ENCODE results near the gene NTN1. TPM values are rescaled to one million over a fixed set of nuclear protein-coding genes. Genes with fewer than 3 reads are reported as not detected.

NTN1 gene
- total RNA-seq, 1 donor from 2014 or later = under 0.01 TPM

DNA sequence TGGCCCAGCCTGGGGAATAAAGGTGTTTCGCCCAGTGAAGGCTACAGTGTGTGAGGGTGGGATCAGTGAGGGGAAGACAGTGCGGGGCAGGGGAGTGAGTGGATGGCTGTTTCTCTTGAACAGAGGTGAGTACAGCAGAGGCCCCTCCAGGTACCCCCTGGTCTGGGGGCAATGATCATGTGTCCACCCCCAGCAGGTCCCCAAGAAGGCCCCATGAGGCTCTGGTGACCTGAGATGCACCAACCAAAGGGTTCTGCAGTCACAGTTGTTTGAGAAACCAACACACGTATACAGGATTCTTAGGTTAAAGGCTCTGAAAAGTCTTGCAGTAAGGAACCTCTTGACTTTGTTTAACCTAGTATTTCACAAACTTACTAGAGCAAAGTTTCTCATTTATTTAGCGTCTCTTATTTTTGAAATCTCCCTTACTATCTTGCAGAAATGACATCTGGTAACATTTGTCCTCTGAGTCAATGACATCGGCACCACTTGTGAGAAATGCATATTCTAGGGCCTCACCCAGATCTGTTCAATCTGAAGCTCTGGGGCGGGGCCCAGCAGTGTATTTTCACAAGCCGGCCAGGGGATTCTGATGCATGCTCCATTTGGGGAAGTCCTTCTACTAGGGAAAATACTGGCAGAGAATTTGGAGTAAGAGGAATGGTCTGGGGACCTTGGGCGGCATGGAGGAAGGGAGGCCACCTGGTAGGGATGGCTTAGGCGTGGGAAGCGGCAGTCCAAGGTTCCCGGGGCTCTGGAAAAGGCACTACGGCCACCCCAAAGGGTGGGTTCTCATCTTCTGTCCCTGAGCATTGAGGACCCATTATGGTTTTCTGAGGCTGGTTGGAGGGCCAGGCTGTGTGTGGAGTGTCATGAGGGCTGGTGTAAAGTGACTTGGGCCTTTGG lies 217.3 kb downstream of the NTN1 start:
- TF ChIP-seq, protein P1, sequence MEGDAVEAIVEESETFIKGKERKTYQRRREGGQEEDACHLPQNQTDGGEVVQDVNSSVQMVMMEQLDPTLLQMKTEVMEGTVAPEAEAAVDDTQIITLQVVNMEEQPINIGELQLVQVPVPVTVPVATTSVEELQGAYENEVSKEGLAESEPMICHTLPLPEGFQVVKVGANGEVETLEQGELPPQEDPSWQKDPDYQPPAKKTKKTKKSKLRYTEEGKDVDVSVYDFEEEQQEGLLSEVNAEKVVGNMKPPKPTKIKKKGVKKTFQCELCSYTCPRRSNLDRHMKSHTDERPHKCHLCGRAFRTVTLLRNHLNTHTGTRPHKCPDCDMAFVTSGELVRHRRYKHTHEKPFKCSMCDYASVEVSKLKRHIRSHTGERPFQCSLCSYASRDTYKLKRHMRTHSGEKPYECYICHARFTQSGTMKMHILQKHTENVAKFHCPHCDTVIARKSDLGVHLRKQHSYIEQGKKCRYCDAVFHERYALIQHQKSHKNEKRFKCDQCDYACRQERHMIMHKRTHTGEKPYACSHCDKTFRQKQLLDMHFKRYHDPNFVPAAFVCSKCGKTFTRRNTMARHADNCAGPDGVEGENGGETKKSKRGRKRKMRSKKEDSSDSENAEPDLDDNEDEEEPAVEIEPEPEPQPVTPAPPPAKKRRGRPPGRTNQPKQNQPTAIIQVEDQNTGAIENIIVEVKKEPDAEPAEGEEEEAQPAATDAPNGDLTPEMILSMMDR (IDR thresholded peaks at IDR 0.05; ENCODE audit: insufficient read depth, low read length, severe bottlenecking) = no peak
- Histone ChIP-seq H3K27me3 (ENCODE audit: control insufficient read depth, insufficient read depth, low read length) (peaks cover 2% of the 10 kb centered on the region), H3K36me3 (ENCODE audit: control insufficient read depth, insufficient read depth, low read length) (no peaks in the 10 kb centered on the region), H3K4me3 (ENCODE audit: low read depth, low read length) (no peak overlapping the region)
- no peak for DNase-seq (ENCODE audit: low read depth)
- FAIRE-seq = no peak

DNA sequence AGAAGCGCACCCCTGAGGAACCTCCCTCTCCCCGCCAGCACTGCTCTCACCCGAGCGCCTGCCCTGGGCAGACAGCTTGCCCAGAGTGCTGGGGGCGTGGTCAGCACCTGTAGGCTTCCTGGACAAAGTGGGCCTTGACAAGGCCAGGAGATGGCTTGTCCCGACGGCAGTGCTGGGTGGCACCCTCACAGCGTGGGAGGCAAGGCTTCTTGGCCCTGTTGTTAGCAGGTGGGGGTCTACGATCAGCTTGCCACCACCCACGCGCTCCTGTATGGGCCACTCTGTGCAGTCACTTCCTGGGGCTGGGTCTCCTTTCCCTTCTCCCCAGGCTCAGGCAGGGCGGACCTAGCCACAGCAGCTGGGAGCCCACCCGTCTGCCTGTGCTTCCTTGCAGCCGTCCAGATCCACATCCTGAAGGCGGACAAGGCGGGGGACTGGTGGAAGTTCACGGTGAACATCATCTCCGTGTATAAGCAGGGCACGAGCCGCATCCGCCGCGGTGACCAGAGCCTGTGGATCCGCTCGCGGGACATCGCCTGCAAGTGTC lies 218.0 kb downstream of the NTN1 start:
- DNase-seq (ENCODE audit: low read depth) (no peak), FAIRE-seq (no peak)
- Histone ChIP-seq H3K36me3 (ENCODE audit: control insufficient read depth, insufficient read depth, low read length) (no peaks in the 10 kb centered on the region), H3K27me3 (ENCODE audit: control insufficient read depth, insufficient read depth, low read length) (peaks cover 2% of the 10 kb centered on the region), H3K4me3 (ENCODE audit: low read depth, low read length) (peak overlapping the region; percentile 27)
- TF ChIP-seq, protein P1 (IDR thresholded peaks at IDR 0.05; ENCODE audit: insufficient read depth, low read length, severe bottlenecking) = no peak

DNA sequence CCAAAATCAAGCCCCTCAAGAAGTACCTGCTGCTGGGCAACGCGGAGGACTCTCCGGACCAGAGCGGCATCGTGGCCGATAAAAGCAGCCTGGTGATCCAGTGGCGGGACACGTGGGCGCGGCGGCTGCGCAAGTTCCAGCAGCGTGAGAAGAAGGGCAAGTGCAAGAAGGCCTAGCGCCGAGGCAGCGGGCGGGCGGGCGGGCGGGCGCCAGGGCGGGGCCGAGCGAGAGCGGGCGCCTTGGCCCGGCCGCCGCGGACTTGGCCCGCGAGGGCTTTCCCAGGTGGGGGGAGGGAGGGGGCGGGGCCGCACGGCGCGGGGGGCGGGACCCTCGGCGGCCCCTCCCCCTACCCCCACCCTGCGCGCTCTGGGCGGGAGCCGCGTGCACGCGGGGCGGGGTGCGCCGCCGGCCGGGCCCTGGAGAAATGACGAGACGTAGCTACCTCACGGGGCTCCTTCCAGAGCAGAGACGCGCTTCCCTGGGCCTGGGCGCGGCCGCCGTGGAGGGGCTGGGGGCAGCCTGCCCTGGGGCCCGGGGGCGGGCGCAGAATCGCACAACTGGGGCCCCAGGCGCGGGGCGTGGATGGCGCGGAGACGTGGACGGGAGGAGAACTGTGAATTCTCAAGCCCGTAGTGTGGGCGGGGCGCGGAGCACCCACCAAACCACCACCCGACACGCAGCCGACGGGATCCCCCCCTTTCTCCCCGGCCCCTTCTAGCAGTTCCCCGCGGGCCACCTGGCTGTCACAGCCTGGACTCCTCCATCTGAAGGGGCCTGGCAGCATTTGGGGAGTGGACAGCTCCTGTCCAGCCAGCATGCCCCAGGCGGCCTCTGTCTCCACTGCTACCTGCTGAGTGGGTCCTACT lies 218.7 kb downstream of the NTN1 start:
- DNase-seq (ENCODE audit: low read depth) (peak; percentile 17), FAIRE-seq (no peak)
- Histone ChIP-seq H3K27me3 (ENCODE audit: control insufficient read depth, insufficient read depth, low read length) (peaks cover 2% of the 10 kb centered on the region), H3K4me3 (ENCODE audit: low read depth, low read length) (peak overlapping the region; percentile 38), H3K36me3 (ENCODE audit: control insufficient read depth, insufficient read depth, low read length) (no peaks in the 10 kb centered on the region)
- TF ChIP-seq, protein P1 (IDR thresholded peaks at IDR 0.05; ENCODE audit: insufficient read depth, low read length, severe bottlenecking) = no peak

DNA sequence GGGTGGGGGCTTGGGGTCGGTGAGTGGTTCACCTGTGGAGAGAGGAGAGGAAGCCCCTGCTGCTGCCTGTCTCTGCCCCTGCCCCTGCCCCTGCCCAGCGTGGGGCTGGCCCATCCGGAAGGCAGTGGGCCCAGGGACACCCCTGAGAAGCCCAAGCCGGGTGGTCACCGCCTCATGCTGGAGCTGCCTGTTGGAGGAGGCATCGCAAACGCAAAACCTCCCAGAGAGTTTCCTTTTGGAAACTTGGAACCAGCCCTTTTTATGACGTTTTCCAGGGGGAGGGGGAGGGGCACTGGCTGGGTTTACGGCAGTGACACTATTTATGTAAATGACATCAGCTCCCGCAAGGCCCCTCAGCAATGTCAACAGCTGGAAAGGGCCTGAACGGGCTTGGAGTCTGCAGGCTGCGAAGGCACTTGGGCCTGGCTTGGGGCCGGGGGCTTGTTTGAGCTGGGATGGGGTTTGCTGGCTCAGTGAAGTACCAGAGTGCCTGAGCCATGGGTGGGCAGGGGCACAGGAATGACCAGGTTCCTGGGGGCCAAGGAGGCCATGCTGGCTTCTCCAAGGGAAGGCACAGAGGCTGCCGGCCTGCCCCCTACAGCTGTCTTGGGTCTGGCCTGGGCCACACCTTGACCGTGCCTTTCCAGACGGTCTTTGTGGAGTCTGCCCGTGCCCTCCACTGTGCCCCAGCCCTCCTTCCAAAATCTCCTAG lies 219.5 kb downstream of the NTN1 start:
- no peaks in the 10 kb centered on the region for H3K36me3 ChIP-seq (ENCODE audit: control insufficient read depth, insufficient read depth, low read length)
- peaks cover 2% of the 10 kb centered on the region for H3K27me3 ChIP-seq (ENCODE audit: control insufficient read depth, insufficient read depth, low read length)
- TF ChIP-seq, protein P1 (IDR thresholded peaks at IDR 0.05; ENCODE audit: insufficient read depth, low read length, severe bottlenecking) = no peak
- DNase-seq (ENCODE audit: low read depth) = no peak
- H3K4me3 ChIP-seq (ENCODE audit: low read depth, low read length) = peak overlapping the region; percentile 38
- no peak for FAIRE-seq

DNA sequence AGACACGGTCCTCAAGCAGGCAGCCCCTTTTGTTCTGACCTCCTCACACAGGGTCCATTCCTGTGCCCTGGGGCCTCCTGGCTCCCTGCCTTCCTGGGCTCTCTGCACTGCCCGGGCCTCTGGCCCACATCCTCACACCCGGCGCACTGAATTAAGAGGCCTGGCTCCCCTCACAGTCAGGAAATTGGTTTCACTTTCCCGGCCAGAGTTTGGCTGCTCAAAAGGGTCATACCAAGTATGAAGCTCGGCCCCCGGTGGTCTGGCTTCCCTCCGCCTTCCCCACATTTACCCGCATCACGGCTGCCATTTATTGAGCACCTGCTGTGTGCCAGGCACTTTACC lies 220.0 kb downstream of the NTN1 start:
- FAIRE-seq (no peak), DNase-seq (ENCODE audit: low read depth) (no peak)
- TF ChIP-seq, protein P1 (IDR thresholded peaks at IDR 0.05; ENCODE audit: insufficient read depth, low read length, severe bottlenecking) = no peak
- H3K27me3 ChIP-seq (ENCODE audit: control insufficient read depth, insufficient read depth, low read length) = peaks cover 2% of the 10 kb centered on the region
- H3K4me3 ChIP-seq (ENCODE audit: low read depth, low read length) = no peak overlapping the region
- no peaks in the 10 kb centered on the region for H3K36me3 ChIP-seq (ENCODE audit: control insufficient read depth, insufficient read depth, low read length)

Measured in bronchial epithelial cell (primary cell).